ENCODE data around the gene ATOX1. TPM values are rescaled to one million over a fixed set of nuclear protein-coding genes. Genes with fewer than 3 reads are reported as not detected.

Gene ATOX1
- total and polyA plus RNA-seq, 2 of the 13 experiments (the other 11 are each of a cell fraction or from before 2014, with no cell fraction given), result 62.4 to 124 TPM

DNA sequence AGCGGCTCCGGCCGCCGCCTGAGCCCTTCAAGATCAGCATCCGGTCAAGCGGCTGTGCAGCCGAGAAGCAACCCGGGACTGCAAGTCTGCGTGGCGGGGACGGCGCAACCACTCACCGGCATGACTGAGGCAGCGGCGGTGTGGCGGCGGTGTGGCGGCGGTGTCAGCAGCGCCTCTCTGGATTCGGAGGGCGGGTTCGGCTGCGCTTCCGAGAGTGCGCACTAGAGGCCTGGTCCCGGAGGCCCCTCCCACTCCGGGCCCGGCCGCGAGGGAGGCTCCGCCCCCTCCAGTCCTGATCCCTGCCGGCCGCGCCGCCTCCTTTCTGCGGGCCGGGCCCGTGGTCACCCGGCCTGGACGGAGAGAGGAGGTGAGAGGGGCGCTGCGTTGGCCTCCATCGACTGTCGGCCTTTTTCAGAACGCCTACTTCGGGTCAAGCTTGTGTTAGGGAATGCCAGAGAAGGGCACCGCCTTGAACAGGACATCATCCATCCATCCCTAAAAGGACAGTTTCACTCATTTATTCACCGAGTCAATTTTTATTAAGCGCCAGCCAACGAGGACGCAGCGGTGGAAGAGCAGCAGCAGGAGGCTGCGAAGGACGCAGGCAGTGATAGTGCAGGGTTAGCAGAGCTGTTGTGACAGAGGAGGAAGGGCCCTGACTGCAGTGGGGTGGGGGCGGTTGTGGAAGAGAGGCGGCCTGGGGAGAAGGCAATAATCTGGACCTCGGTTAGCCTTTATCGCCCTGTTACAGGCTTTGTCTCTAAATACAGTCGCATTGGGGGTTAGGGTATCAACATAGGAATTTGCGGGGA lies at the start of gene ATOX1 (continued):
- TF ChIP-seq ZNF430 (CRISPR knock-in tag; IDR thresholded peaks at IDR 0.05), result peak; percentile 54; the same call in 1 of the 2 replicates
- TF ChIP-seq SRSF1 (optimal IDR thresholded peaks at IDR 0.05; ENCODE audit: low read depth, low read length), result peak; percentile 28
- peak; percentile 11; the same call in 1 of the 2 replicates for TF ChIP-seq FOXJ3 (CRISPR knock-in tag; IDR thresholded peaks at IDR 0.05; ENCODE audit: borderline replicate concordance)
- TF ChIP-seq ZNF777 (CRISPR knock-in tag; IDR thresholded peaks at IDR 0.05), result 0 out of 2 replicates have a peak, but pooled peaks have one; percentile 45
- TF ChIP-seq ZBTB3 (CRISPR knock-in tag; IDR thresholded peaks at IDR 0.05; ENCODE audit: borderline replicate concordance, low read depth), result 0 out of 2 replicates have a peak, but pooled peaks have one; percentile 72
- 0 out of 2 replicates have a peak, but pooled peaks have one; percentile 20 for TF ChIP-seq MIER2 (CRISPR knock-in tag; IDR thresholded peaks at IDR 0.05)
- TF ChIP-seq BCL3 (CRISPR knock-in tag; IDR thresholded peaks at IDR 0.05), result peak; percentile 58; the same call in 1 of the 2 replicates
- no peak; the same call in 1 of the 2 replicates for TF ChIP-seq ZNF782 (CRISPR knock-in tag; IDR thresholded peaks at IDR 0.05; ENCODE audit: borderline replicate concordance)
- TF ChIP-seq KAT8 (CRISPR knock-in tag; IDR thresholded peaks at IDR 0.05), result peak; percentile 78
- TF ChIP-seq, protein P1, sequence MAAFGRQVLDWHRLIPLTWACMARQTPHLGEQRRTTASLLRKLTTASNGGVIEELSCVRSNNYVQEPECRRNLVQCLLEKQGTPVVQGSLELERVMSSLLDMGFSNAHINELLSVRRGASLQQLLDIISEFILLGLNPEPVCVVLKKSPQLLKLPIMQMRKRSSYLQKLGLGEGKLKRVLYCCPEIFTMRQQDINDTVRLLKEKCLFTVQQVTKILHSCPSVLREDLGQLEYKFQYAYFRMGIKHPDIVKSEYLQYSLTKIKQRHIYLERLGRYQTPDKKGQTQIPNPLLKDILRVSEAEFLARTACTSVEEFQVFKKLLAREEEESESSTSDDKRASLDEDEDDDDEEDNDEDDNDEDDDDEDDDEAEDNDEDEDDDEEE (CRISPR knock-in tag; IDR thresholded peaks at IDR 0.05), result peak; percentile 82
- peak; percentile 71 for TF ChIP-seq ZNF317 (CRISPR knock-in tag; IDR thresholded peaks at IDR 0.05)
- TF ChIP-seq BRCA1 (CRISPR knock-in tag; IDR thresholded peaks at IDR 0.05), result peak; percentile 16; the same call in 1 of the 2 replicates
- TF ChIP-seq GATA4 (IDR thresholded peaks at IDR 0.05; ENCODE audit: borderline replicate concordance, low read depth), result peak; percentile 25; the same call in 1 of the 2 replicates
- TF ChIP-seq CCDC6 (CRISPR knock-in tag; IDR thresholded peaks at IDR 0.05), result peak; percentile 94
- TF ChIP-seq TAF15 (IDR thresholded peaks at IDR 0.05; ENCODE audit: low read depth, low read length, poor library complexity, severe bottlenecking), result peak; percentile 36
- TF ChIP-seq, protein P2, sequence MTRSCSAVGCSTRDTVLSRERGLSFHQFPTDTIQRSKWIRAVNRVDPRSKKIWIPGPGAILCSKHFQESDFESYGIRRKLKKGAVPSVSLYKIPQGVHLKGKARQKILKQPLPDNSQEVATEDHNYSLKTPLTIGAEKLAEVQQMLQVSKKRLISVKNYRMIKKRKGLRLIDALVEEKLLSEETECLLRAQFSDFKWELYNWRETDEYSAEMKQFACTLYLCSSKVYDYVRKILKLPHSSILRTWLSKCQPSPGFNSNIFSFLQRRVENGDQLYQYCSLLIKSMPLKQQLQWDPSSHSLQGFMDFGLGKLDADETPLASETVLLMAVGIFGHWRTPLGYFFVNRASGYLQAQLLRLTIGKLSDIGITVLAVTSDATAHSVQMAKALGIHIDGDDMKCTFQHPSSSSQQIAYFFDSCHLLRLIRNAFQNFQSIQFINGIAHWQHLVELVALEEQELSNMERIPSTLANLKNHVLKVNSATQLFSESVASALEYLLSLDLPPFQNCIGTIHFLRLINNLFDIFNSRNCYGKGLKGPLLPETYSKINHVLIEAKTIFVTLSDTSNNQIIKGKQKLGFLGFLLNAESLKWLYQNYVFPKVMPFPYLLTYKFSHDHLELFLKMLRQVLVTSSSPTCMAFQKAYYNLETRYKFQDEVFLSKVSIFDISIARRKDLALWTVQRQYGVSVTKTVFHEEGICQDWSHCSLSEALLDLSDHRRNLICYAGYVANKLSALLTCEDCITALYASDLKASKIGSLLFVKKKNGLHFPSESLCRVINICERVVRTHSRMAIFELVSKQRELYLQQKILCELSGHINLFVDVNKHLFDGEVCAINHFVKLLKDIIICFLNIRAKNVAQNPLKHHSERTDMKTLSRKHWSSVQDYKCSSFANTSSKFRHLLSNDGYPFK (CRISPR knock-in tag; IDR thresholded peaks at IDR 0.05; ENCODE audit: borderline replicate concordance), result peak; percentile 61; the same call in 1 of the 2 replicates
- TF ChIP-seq GATAD1 (CRISPR knock-in tag; IDR thresholded peaks at IDR 0.05), result peak; percentile 46; the same call in 1 of the 2 replicates
- peak; percentile 28; the same call in 1 of the 2 replicates for TF ChIP-seq KDM5A (IDR thresholded peaks at IDR 0.05; ENCODE audit: borderline replicate concordance, low read length)
- no peak for TF ChIP-seq SOX6 (IDR thresholded peaks at IDR 0.05)
- peak; percentile 65 for TF ChIP-seq SOX6 (CRISPR knock-in tag; IDR thresholded peaks at IDR 0.05)
- TF ChIP-seq ASH2L (IDR thresholded peaks at IDR 0.05; ENCODE audit: insufficient read length, low read depth, low read length), result peak; percentile 59
- peak; percentile 80; the same call in 1 of the 2 replicates for TF ChIP-seq ZNF572 (CRISPR knock-in tag; IDR thresholded peaks at IDR 0.05)
- no peak for TF ChIP-seq KAT7 (CRISPR knock-in tag; IDR thresholded peaks at IDR 0.05; ENCODE audit: borderline replicate concordance)
- TF ChIP-seq ZNF768 (CRISPR knock-in tag; IDR thresholded peaks at IDR 0.05), result peak; percentile 82
- 0 out of 2 replicates have a peak, but pooled peaks have one; percentile 22 for TF ChIP-seq ZNF605 (CRISPR knock-in tag; IDR thresholded peaks at IDR 0.05)

Data from HepG2 (cell line).